H1 (cell line): Measurements from ENCODE around the gene FMN2. TPM values are rescaled to one million over a fixed set of nuclear protein-coding genes. Genes with fewer than 3 reads are reported as not detected.

Experiments
- CTCF ChIA-PET: fragments of 300-600 bp; sonication (Branson Sonifier 250); formaldehyde crosslinking; loops from one replicate; lab custom pipeline; 2021; ENCODE audit not compliant: partially characterized antibody; lab: Charles Lee
- POLR2A ChIA-PET: fragments of 300-600 bp; sonication (Branson Sonifier 250); formaldehyde crosslinking; loops from one replicate; lab custom pipeline; 2021; ENCODE audit warnings: inconsistent platforms; ENCODE audit not compliant: partially characterized antibody; lab: Charles Lee
- DNase-seq, 2 experiments: peaks; one replicate each; pipeline versions ENCODE4 v3.0.0 to v3.0.0-alpha.2; 2010 to 2022; ENCODE audit warnings: low spot score in 2 of 2, low read depth in 1 of 2, mixed read lengths in 1 of 2
- FAIRE-seq: peaks from 2 replicates; lab custom pipeline; 2011; peaks lifted over from hg19 to GRCh38; lab: Jason Lieb, UNC
- H2AFZ ChIP-seq: 2 replicates; pipeline ENCODE4 v1.8.1; 2012; ENCODE audit warnings: low read length, inconsistent platforms
- H2AK5ac ChIP-seq: 2 replicates; pipeline ENCODE4 v1.6.1; 2013; ENCODE audit warnings: low read depth, low read length
- H2BK120ac ChIP-seq: replicated peaks from 2 replicates; pipeline ENCODE3; 2013; ENCODE audit warnings: low read depth, low read length, inconsistent platforms
- H2BK12ac ChIP-seq: 2 replicates; pipeline ENCODE4 v1.6.1; 2013; ENCODE audit warnings: low read depth, low read length
- H2BK15ac ChIP-seq: 2 replicates; pipeline ENCODE4 v1.6.1; 2013; ENCODE audit warnings: low read length
- H2BK20ac ChIP-seq: 2 replicates; pipeline ENCODE4 v1.6.1; 2013; ENCODE audit warnings: low read length
- H2BK5ac ChIP-seq: 2 replicates; pipeline ENCODE4 v1.6.1; 2013; ENCODE audit warnings: low read depth, low read length
- H3K14ac ChIP-seq: 2 replicates; pipeline ENCODE4 v1.6.1; 2013; ENCODE audit warnings: inconsistent platforms; ENCODE audit not compliant: insufficient read length
- H3K18ac ChIP-seq: 2 replicates; pipeline ENCODE4 v1.6.1; 2013; ENCODE audit warnings: low read length; ENCODE audit errors: extremely low read depth
- H3K23ac ChIP-seq: 2 replicates; pipeline ENCODE4 v1.6.1; 2013; ENCODE audit warnings: inconsistent platforms; ENCODE audit not compliant: insufficient read length
- H3K23me2 ChIP-seq: 2 replicates; pipeline ENCODE4 v1.6.1; 2013; ENCODE audit warnings: low read depth, low read length
- H3K27ac ChIP-seq: 2 replicates; pipeline ENCODE4 v1.6.1; 2011; ENCODE audit warnings: low read depth, low read length, inconsistent platforms
- H3K27me3 ChIP-seq, 4 experiments: replicated peaks in 1 of 4; 1 replicate in 1 of 4; 2 replicates in 3 of 4; pipeline versions ENCODE4 v1.6.1 to v1.8.1; 2011 to 2013; ENCODE audit warnings: low read length in 3 of 4, mild to moderate bottlenecking in 3 of 4, inconsistent platforms in 2 of 4, mixed read lengths in 2 of 4, moderate library complexity in 1 of 4; ENCODE audit not compliant: control insufficient read depth in 3 of 4, insufficient read depth in 3 of 4; ENCODE audit errors: extremely low read depth in 1 of 4
- H3K36me3 ChIP-seq, 4 experiments: 2 replicates each; pipeline versions ENCODE4 v1.6.1 to v1.8.1; 2011 to 2013; ENCODE audit warnings: mild to moderate bottlenecking in 4 of 4, low read length in 3 of 4, moderate library complexity in 2 of 4, control low read depth in 1 of 4, inconsistent platforms in 1 of 4; ENCODE audit not compliant: insufficient read depth in 4 of 4, control insufficient read depth in 2 of 4
- H3K4ac ChIP-seq: replicated peaks from 2 replicates; pipeline ENCODE3; 2013; ENCODE audit warnings: low read length, low read depth, mixed read lengths, inconsistent platforms; ENCODE audit not compliant: insufficient read length
- H3K4me1 ChIP-seq, 4 experiments: replicated peaks in 1 of 4; 1 replicate in 1 of 4; 2 replicates in 3 of 4; pipeline versions ENCODE4 v1.6.1 to v1.8.1; 2011 to 2013; ENCODE audit warnings: low read length in 3 of 4, inconsistent platforms in 2 of 4, mixed read lengths in 1 of 4; ENCODE audit not compliant: insufficient read depth in 4 of 4, control insufficient read depth in 3 of 4
- H3K4me2 ChIP-seq, 2 experiments: 2 replicates each; pipeline versions ENCODE4 v1.6.1 to v1.8.1; 2011 to 2013; ENCODE audit warnings: low read depth in 2 of 2, low read length in 2 of 2, control low read depth in 1 of 2, inconsistent platforms in 1 of 2, mild to moderate bottlenecking in 1 of 2; ENCODE audit not compliant: insufficient read depth in 1 of 2
- H3K4me3 ChIP-seq, 4 experiments: fragments of 200-600, 300-600 bp in 1 of 4; sonication (generic), shearing (Covaris generic), sonication (Bioruptor Twin) in 1 of 4; 2 replicates each; pipeline versions ENCODE4 v1.5.1 to v1.8.1; 2011 to 2016; ENCODE audit warnings: low read length in 4 of 4, low read depth in 3 of 4, control low read depth in 2 of 4, inconsistent platforms in 2 of 4, mild to moderate bottlenecking in 2 of 4, mixed read lengths in 1 of 4, moderate library complexity in 1 of 4; ENCODE audit not compliant: insufficient read depth in 2 of 4; ENCODE audit errors: extremely low read depth in 1 of 4
- H3K56ac ChIP-seq: replicated peaks from 2 replicates; pipeline ENCODE3; 2013; ENCODE audit warnings: low read depth, mild to moderate bottlenecking, mixed read lengths, low read length, inconsistent platforms; ENCODE audit not compliant: insufficient read length
- H3K79me1 ChIP-seq: 2 replicates; pipeline ENCODE4 v1.6.1; 2013; ENCODE audit warnings: low read depth, low read length, control low read depth
- H3K79me2 ChIP-seq, 2 experiments: 2 replicates each; pipeline versions ENCODE4 v1.6.1 to v1.8.1; 2012 to 2013; ENCODE audit warnings: low read length in 2 of 2, mild to moderate bottlenecking in 2 of 2, inconsistent platforms in 1 of 2; ENCODE audit not compliant: insufficient read depth in 2 of 2, control insufficient read depth in 1 of 2
- H3K9ac ChIP-seq, 4 experiments: replicated peaks in 1 of 4; 1 replicate in 1 of 4; 2 replicates in 3 of 4; pipeline versions ENCODE4 v1.6.1 to v1.8.1; 2011 to 2013; ENCODE audit warnings: low read depth in 3 of 4, low read length in 3 of 4, control low read depth in 2 of 4, mild to moderate bottlenecking in 2 of 4, moderate library complexity in 2 of 4, inconsistent platforms in 1 of 4; ENCODE audit errors: extremely low read depth in 1 of 4
- H3K9me3 ChIP-seq, 2 experiments: 2 replicates each; pipeline versions ENCODE4 v1.6.1 to v1.8.1; 2012 to 2013; ENCODE audit warnings: mild to moderate bottlenecking in 2 of 2, moderate library complexity in 2 of 2, control low read depth in 1 of 2, inconsistent platforms in 1 of 2, low read depth in 1 of 2, low read length in 1 of 2, mixed read lengths in 1 of 2; ENCODE audit not compliant: insufficient read depth in 2 of 2
- H4K20me1 ChIP-seq, 2 experiments: replicated peaks in 1 of 2; 2 replicates each; pipeline versions ENCODE3 to v1.8.1; 2011 to 2013; ENCODE audit warnings: inconsistent platforms in 2 of 2, low read length in 2 of 2, mild to moderate bottlenecking in 1 of 2; ENCODE audit not compliant: insufficient read depth in 2 of 2, control insufficient read depth in 1 of 2
- H4K5ac ChIP-seq: 2 replicates; pipeline ENCODE4 v1.6.1; 2013; ENCODE audit warnings: low read length, low read depth, mixed read lengths, inconsistent platforms; ENCODE audit not compliant: insufficient read length
- H4K8ac ChIP-seq: 2 replicates; pipeline ENCODE4 v1.8.0; 2013; ENCODE audit warnings: mild to moderate bottlenecking, moderate library complexity, low read length, inconsistent platforms; ENCODE audit not compliant: insufficient read depth; ENCODE audit errors: extremely low read depth
- H4K91ac ChIP-seq: replicated peaks from 2 replicates; pipeline ENCODE3; 2013; ENCODE audit warnings: low read length, mixed read lengths, inconsistent platforms; ENCODE audit not compliant: insufficient read length
- JUN ChIP-seq: IDR thresholded peaks from 2 replicates; pipeline ENCODE4 v1.6.1; 2011; ENCODE audit warnings: low read depth, mild to moderate bottlenecking, improper control_type of control experiment, low read length
- KDM4A ChIP-seq: IDR thresholded peaks from one replicate; pipeline ENCODE4 v1.7.1; 2012; ENCODE audit warnings: low read depth, mild to moderate bottlenecking, moderate library complexity, low read length, inconsistent platforms; ENCODE audit not compliant: severe bottlenecking
- RXRA ChIP-seq: IDR thresholded peaks from 2 replicates; pipeline ENCODE4 v1.6.1; 2011; ENCODE audit warnings: low read depth, mild to moderate bottlenecking, low read length, moderate library complexity; ENCODE audit not compliant: insufficient read depth
- ZNF274 ChIP-seq: IDR thresholded peaks from 2 replicates; pipeline ENCODE4 v1.7.0; 2012; ENCODE audit warnings: low read length, borderline replicate concordance; ENCODE audit errors: extremely low read depth
- WGBS, 2 experiments: shearing (Covaris generic) in 1 of 2; methylation state at CpG; one replicate each; pipeline versions ENCODE4 v1.1.6 to v1.1.7; 2013 to 2015; ENCODE audit warnings: low lambda C conversion rate in 2 of 2, mixed read lengths in 2 of 2, inconsistent platforms in 1 of 2, low coverage in 1 of 2, missing lambda C conversion rate in 1 of 2; ENCODE audit not compliant: insufficient replicate concordance in 2 of 2, insufficient coverage in 1 of 2, insufficient read length in 1 of 2; ENCODE audit errors: extremely low coverage in 1 of 2, missing lambda C conversion rate in 1 of 2; 5-methylcytosine and 5-hydroxymethylcytosine counted together
- polyA plus RNA-seq, 7 experiments: library from polyadenylated mRNA; depleted of rRNA in 3 of 7; stranded (reverse) in 5 of 7; unstranded in 2 of 7; fragments of >200 nt in 5 of 7; fragments of 200-250 nt in 2 of 7; gene quantifications; 1 replicate in 5 of 7; 2 replicates in 1 of 7; 4 replicates in 1 of 7; pipeline versions ENCODE4 v1.2.1 to v1.2.3, GENCODE V29; 2011 to 2013; ENCODE audit warnings: missing spikeins in 2 of 7, mixed read lengths in 2 of 7
- total RNA-seq: library from RNA; stranded (reverse); fragmentation: NEBNext Ultra II Directional; extraction: Animal tissue kit (Norgen Biotek cat#: 25700); gene quantifications from 2 replicates; pipeline ENCODE4 v1.2.1, GENCODE V29; 2021

FMN2 gene
- total and polyA plus RNA-seq, 2 of the 8 experiments (the other 6 are each of a cell fraction or from before 2014, with no cell fraction given) = 0.83 to 2.0 TPM

DNA sequence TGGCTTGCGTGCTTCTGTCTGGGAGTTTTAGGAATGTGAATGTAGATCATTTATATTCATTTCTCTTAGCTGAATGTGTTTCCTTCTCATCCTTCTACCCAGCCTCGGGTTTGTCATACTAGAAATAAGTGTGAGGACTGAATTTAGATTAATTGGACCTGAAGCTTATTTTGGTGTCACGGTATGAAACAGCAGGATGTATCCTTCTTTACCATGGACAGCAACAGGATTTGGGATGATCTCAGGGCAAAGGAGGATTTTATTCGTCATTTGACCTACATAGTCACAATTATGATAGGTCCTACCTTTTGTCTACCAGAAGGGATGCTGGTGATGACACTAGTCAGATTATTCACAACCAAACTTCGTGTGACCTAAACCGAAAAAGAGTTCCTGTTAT, 127.4 kb downstream of the FMN2 start:
- ChIA-PET POLR2A (no interaction called here), CTCF (no interaction called here)
- Histone ChIP-seq H4K20me1 (no peaks in the 10 kb centered on the region), H4K91ac (no peak overlapping the region), H3K4me1 (no peaks in the 10 kb centered on the region), H2AK5ac (no peak overlapping the region), H3K4me2 (no peak overlapping the region), H3K56ac (no peak overlapping the region), H3K27me3 (no peaks in the 10 kb centered on the region), H2AFZ (no peak overlapping the region), H2BK120ac (no peak overlapping the region), H3K23ac (no peak overlapping the region), H3K9ac (no peak overlapping the region), H3K9me3 (no peaks in the 10 kb centered on the region), H2BK20ac (no peak overlapping the region), H2BK12ac (no peak overlapping the region), H2BK5ac (no peak overlapping the region), H4K8ac (no peak overlapping the region), H3K27ac (no peak overlapping the region), H4K5ac (no peak overlapping the region), H3K18ac (no peak overlapping the region), H3K36me3 (no peaks in the 10 kb centered on the region), H3K79me2 (no peaks in the 10 kb centered on the region), H3K4me3 (no peak overlapping the region), H3K79me1 (no peaks in the 10 kb centered on the region), H3K14ac (no peak overlapping the region), H2BK15ac (no peak overlapping the region), H3K23me2 (no peaks in the 10 kb centered on the region), H3K4ac (no peak overlapping the region)
- FAIRE-seq (no peak), DNase-seq (no peak)
- TF ChIP-seq ZNF274 (no peak), JUN (no peak), KDM4A (no peak), RXRA (no peak)
- 82% methylated on average over 6 of the region's 6 CpGs; no CpG with 5 or more reads in 1 of the 2 experiments for WGBS, 2 experiments
